NAMALWA (cell line): ENCODE results near the gene SIRPB1.
"Not testable (repeated sequence)": the region's sequence is repeated elsewhere in the genome, so short reads cannot be mapped to it uniquely, and the experiment has no call there.

Experiments used
- DNase-seq: peaks from one replicate; pipeline ENCODE4 v3.0.0-alpha.2; 2015; ENCODE audit warnings: low spot score

The SIRPB1 gene

DNA sequence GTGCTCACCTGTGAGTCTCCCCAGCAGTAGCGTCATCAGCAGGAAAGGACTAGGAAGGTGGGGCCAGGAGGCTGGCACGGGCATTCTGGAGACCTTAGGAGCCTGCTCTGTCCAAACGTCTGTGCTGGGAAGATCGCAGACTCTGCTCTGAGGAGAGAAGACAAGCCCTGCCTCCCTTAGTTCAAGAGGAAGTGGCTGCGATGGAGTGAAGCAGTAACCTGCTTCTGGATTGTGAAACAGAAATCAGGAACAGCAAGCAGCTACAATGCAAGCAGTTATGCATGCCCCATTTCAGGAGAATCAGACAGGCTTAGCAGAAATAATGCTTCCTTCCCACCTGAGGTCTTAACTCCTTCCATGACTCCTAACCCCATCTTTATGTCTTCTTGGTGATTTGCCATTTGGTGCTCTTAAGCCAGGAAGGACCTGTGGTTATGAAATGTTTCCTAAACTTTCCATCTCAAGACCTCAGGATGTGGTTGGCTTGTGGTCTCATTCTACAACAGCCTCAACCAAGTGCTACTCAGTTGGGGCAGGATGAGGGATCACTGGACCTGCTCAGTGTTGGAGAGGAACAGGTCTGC lies at the start of gene SIRPB1:
TSS of gene SIRPB1 (minus strand) at position 149 of the 584 bp plus-strand sequence. CDS start at position 84, 65 bp downstream.
- DNase-seq, result peak; percentile 2

DNA sequence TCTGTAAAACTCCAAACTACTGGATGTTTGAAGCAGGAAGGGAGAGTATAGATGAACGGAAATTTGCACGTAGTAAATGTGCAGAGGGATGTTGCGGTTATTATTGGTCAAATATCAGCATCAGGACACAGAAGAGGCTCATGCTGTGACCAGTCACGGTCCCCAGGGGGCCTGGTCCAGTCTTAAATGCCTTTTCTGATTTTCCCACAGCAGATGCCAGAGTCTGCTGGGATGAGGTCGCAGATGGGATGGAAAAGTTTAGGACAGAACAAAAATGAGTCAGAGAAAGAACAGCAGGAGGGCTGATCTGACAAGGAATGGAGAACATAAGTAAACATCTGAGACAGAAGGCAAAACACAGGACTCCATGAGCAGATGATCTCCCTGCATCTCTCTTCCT lies 49.5 kb upstream of the SIRPB1 start:
- no peak for DNase-seq

DNA sequence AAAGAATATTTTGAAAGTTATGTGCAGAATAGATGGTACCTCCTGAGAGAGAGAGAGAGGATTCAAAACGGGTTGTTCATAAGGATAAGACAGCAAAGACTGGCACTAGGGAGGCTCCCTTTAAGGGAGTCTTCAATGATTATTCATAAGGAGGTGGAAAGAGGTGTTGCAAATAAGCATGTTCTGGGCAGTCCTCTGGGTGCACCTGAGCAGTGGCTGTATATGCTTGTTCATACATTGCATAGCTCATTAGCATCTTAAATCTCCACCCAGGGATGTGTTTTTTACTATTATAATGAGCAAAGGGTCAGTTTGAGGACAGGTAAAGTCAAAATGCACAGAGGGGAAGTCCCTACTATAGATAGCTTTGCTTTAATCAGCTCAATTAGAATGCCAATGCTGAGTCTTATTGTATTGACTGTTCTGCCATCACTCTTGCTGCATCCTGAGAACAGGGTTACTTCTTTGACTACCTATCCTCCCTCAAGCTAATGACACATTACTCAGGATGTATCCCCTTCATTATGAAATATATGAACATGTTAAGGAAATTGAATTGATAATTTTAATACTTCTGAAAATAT lies 47.8 kb upstream of the SIRPB1 start:
- DNase-seq, result no peak

DNA sequence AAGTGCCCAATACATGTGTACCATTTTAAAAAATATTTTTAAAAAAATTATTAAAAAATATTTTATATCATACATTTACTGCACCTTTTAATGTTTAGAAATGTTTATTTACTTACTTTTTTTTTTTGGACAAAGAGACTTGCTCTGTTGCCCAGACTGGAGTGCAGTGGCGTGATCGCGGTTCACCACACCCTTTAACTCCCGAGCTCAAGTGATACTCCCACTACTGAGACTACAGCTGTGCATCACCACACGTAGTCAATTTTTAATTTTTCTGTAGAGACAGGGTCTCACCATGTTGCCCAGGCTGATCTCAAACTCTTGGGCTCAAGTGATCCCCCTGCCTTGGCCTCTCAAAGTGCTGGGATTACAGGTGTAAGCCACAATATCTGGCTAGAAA lies 47.0 kb upstream of the SIRPB1 start:
- DNase-seq, result no peak

DNA sequence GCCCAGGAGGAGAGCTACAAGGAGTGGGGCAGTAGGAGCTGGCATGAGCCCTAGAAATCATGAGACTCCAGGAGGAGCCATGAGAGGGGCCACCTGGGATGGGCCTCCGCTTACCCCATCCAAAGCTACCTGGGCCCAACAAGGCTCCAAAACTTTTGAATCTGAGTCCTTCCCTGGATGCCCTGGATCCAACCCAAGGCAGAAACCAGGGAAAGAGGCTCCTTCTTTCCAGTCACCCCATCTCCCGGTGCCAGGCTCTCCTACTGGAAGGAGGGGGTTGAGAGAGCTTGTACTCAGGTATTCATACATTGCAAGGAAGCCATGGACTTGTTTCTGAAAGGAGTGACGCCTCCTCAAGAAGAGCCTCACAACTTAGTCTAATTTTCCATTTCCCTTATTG lies 45.5 kb upstream of the SIRPB1 start:
- DNase-seq, result no peak

DNA sequence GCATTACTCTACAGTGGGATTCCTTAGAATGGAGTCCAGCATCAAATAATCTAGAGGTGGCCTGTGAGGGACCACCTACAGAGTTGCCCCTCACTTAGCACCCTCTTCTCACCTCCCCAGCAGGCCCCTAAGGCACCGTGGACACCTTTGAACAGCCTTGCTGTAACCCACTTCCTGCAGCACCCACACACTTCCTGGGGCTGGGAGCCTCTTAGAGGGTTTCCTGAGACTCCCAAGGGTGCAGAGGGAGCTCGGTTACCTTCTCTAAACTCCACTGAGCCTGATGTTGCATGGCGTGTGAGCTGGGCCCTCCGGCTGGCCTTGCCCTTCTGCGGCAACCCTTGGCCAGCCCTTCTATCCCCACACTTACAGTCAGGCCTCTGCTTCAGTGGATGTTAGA lies 45.1 kb upstream of the SIRPB1 start:
- no peak for DNase-seq

DNA sequence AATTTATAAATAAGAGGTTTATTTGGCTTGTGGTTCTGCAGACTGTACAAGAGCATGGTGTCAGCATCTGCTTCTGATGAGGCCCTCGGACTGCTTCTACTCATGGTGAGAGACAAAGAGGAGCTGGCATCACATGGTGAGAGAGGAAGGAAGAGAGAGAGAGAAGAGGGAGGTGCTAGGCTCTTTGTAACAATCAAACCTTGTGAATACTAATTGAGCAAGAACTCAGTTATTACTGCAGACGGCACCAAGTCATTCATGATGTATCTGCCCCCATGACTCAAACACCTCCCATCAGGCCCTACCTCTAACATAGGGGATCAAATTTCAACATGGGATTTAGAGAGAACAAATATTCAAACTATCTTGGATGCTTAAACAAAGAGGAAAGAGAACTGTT lies 44.1 kb upstream of the SIRPB1 start:
- no peak for DNase-seq

DNA sequence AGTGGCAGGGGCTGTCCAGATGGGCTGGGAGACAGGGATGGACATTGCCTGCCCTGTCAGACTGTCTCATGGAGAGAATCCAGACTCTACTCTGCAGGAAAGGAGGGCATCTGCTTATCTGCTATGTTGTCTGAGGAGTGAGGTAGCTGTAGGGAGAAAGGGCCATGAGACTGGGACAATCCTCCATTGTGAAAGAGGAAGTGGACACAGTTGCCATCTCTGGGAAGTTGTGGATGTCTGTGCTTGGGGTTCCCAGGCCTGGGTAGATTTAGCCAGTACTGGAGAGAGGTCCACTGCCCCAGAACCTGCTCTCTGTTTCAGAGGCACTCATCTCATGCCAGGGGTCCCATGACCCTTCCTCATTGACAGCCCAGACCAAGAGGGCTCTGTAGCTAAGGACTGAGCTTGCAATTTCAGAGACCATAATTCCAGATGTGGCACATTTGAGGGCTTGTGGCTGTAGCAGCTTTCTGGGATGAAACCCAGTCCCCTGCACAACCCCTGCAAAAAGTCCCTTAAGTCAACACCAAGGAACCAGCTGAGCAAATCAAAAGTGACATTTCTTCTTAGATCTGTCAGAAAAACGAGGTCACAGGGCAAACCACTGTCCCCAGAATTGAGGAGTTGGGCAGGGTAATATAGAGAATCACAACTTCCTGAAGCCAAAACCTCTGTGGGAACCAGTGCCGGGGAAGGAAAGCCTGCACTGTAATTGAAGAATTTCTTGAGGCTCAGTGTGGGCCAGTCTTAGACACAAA lies 41.9 kb upstream of the SIRPB1 start:
- no peak for DNase-seq

DNA sequence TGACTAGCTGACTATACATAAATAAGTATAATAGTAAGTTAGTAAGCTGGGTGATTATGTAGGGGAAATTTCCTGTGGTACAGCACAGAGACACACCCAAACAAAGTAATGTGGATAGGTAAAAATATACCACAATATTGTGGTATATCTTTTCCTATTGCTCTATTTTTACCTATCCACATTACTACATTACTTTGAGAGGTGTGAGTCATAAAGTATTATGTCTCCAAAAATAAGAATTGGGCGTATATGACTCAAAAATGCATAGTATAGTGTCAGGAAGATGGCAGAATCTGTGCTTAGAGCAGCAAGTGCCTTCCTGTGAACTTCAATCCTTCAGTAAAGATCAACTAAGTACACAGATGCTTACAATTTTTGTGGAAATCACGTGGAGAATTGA lies 40.4 kb upstream of the SIRPB1 start:
- DNase-seq, result no peak

DNA sequence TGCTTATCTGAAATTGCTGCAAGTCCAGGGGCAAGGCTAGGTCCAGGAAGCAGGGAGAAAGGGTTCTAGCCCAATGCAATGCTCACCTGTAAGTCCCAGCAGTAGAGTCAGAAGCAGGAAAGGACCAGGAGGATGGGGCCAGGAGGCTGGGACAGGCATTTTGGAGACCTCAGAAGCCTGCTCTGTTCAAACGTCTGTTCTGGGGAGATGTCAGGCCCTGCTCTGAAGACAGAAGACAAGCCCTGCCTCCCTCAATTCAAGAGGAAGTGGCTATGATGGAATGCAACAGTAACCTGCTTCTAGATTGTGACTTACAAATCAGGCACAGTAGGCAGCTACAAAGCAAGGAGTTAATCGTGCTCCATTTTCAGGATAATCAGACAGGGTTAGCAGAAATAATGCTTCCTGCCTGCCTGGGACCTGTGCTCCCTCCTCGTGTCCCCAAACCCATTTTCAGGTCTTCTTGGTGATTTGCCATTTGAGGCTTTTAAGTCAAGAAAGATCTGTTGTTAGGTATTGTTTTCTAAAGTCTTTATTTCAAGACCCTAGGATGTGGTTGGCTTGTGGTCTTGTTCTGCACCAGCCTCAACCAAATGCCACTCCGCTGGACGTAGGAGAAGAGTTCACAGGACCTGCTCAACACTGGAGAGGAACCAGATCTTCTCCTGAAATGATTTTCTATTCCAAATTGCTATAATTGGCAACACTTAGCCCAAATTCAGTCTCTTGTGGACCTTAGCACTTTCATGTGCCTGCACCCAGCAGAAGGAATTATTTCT lies 37.9 kb upstream of the SIRPB1 start, which contains the start of gene SIRPG:
TSS of gene SIRPG (minus strand) at position 224 of the 779 bp plus-strand sequence. CDS start at position 159, 65 bp downstream.
- no peak for DNase-seq

DNA sequence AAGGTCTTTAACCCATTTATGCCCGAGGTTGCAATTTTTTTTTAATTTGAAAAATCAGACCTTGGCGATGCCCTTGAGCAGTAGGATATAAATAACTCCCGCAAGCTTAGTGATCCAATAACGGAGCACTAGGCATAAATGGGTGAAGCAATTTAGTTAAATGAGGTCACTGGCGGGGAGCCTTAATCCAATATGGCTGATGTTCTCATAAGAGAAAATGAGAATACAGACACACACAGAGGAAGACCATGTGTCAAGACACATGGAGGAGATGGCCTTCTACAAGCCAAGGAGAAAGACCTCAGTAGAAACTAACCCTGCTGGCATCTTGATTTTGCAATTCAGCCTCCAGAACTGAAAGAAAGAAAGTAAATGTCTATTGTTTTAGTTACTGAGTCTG lies 37.0 kb upstream of the SIRPB1 start:
- no peak for DNase-seq

DNA sequence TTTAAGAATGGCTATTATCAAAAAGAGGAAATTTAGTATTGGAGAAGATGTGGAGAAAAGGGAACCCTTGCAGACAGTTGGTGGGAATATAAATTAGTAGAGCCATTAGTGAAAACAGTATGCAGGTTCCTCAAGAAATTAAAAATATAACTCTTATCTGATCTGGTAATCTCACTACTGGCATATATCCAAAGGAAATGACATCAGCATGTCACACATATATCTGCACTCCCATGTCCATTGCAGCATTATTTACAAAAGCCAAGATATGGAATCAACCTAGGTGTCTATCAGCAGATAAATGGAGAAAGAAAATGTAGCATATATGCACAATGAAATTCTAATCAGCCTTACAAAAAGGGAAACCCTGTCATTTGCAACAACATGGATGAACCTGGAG lies 35.2 kb upstream of the SIRPB1 start:
- DNase-seq, result no peak

DNA sequence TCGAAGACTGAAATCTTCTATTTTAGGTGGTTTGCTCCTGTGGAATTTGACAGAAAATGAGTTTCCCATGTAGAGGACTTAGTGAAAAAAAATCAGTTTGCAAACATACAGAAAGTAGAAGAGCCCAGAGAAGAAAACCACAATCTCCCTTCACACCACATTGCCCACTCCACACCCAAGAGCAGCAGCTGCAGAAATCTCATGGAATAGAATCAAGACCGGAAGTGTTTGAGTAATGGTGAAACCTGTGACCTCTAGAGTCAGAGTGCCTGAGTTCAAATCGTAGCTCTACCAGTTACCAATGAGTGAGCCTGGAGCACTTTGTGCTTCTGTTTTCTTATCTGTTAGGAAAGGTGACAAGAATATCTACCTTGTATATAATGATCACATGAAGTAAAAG lies 33.2 kb upstream of the SIRPB1 start:
- DNase-seq, result no peak

DNA sequence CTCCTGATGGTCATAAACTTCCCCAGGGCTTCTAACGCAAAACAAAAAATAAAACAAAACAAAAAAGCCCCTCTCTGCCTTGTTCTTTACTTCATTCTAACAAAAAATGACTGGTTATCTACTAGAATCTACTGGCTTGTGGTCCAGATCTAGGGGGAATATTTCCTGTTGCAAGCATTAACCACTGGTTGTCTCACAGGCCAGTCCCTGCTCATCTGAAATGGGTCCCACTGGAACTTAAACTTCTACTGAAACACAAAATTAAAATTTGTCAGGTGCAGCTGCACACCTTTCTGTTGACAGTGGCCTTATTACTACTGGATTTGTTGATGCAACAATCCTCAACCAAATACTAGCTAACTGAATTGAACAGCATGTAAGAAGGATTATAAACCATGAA lies 32.3 kb upstream of the SIRPB1 start:
- no peak for DNase-seq

DNA sequence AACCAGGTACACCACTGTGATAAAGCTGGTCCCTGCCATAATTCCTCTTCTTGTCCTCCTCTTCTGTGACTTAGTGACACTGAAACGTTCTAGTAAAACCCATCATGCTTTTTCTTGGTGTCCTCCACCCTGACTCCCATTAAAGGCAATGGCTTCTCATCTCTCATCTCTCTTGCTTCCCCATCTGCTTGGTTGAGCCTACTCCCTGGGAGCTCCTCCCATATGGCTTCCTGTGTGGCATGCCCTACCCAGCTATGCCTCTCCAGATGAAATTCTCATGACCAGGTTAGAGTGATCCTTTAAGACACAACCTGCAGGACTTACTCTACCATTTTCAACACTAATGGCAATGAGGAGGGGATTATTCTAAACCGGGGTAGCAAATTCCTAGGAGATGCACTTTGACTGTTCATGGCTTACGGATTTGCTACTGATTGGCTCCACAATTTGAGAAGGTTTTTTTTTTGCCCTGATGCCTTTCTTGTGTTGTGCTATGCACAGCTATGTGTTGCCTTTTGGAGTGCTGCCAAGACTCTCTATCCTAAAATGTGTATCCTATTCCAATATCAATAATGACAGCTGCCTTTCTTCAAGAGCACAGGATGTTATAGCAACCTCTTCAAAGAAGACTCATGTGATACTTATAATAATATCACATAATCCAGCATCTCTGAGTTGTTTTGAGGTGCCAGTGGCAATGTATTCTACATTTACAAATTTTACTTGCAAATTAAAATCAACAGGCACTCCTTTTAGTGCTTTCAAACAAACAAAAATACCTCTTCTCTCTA lies 31.7 kb upstream of the SIRPB1 start:
- no peak for DNase-seq

DNA sequence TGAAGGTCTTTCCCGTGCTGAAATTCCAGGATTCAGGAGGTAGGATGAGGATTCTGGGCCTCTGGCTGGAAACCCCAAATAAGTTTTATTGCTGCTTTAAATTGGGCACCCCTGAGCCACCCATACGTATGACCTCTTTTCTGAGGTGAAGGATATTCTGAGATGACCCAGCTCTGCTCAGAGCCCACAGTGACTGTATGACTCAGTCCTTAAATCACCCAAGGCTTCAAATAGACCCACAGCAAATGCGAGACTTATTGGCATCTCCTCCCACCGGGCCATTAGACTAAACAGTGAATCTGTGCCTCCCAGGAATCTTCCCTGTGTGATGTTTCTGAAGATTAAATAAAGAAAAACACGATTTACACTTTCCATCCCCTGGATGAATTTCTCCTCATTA lies 28.3 kb upstream of the SIRPB1 start:
- DNase-seq, result no peak

DNA sequence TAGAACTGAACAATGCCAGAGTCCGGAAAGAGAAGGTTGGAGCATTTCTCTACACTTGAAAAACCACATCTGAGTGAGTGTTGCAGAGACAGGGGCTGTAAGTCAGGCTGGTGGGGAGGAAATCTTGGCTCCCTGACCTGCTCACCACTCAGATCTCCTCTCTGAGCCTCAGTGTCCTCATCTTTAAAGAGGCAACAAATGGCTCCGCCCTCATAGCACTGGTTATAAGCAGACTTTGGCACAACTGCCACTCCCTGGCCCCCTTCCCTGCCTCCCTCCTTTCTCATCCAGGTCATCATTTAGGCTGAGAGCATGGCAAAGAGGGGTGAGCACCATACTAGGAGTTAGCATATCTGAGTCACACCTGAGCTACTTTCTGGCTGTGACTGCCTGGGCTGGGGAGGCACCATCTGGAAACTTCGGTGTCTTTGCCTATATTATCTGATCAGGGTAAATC lies 27.2 kb upstream of the SIRPB1 start:
- no peak for DNase-seq

DNA sequence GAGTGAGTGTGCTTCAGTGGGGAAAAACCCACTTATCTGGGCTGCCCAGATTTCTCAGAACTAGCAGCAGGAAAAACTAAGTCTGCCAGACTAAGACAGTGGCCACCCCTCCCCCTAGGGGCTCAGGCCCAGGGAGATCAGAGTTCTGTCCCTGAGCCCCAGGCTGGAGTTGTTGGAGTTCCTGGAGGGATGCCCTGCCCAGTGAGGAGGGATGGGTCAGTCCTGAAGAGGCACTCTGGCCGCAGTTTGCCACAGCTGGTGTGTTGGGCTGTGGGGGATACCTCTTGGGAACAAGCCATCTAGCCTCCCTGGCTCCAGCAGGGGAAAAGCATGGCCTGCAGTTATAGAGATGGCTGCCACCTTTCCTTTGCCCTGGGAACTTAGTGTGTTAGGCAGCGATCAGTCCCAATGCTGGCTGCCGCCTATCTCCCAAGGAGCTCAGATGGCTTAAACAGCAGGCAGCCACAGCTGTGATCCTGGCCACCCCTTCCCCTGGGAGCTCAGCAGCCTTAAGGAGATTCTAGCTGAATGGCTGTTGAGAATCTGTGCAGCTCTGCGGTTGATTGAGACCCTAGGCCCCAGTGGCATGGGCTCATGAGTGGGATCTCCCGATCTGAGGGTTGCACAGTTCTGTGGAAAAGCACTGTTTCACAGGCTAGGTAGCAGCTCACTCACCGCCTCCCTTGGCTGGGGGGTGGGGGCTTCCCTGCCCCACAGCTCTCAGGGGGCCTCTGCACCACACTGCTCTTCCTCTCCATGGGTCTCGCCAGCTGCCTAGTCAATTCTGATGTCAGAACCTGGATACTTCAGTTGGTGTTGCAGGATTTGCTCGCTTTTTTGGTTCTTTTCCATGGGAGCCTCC lies 24.5 kb upstream of the SIRPB1 start:
- no peak for DNase-seq

DNA sequence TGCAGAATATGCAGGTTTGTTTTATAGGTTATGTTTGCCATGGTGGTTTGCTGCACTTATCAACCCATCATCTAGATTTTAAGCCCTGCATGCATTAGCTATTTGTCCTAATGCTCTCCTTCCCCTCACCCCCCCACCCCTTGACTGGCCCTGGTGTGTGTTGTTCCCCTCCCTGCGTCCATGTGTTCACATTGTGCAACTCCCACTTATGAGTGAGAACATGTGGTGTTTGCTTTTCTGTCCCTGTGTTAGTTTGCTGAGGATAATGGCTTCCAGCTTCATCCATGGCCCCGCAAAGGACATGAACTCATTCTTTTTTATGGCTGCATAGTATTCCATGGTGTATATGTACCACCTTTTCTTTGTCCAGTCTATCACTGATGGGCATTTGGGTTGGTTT lies 18.8 kb upstream of the SIRPB1 start:
- not testable (repeated sequence) for DNase-seq

DNA sequence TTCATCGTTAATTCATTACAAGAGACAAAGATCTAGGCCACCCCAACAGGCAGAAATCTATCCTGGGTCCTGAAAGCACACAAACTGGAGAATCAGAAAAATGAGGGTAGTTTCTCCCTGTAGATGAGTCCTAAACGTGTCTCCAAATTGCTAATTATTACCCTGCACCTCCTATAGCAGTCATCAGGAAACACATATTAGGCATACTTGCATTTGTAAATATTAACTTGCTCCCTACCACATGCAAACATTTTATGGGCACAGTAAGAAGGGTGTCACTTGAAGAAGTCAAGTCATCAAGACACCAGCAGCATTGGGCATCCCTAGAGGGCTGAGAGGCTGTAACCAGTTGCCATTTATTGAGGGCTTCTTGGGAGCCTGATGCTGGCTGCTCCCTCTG lies 17.9 kb upstream of the SIRPB1 start:
- DNase-seq, result no peak

DNA sequence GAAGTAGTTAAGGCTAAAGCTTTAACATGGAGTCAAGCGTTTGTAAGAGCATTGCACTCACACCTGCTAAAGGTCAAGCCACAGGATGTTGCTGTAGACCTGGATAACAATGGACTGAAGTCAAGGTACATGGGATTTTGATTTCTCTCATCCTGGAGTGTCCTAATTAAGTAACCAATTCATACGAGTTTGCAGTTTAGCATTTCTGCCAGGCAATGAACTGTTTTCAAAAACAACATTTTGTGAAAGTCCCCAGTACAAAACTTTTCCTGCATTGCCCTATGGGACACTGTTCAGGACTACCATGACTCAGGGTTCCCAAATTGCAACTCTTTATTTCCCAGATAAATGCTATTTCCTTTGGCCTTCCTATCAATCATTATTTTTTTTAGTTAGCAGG lies 17.4 kb upstream of the SIRPB1 start:
- DNase-seq, result no peak
